Measurements from ENCODE around the gene WDFY4. TPM values are rescaled to one million over a fixed set of nuclear protein-coding genes. Genes with fewer than 3 reads are reported as not detected.

The WDFY4 gene
- total RNA-seq, 1 donor from 2014 or later: not detected

- TF ChIP-seq CTCF (IDR thresholded peaks at IDR 0.05): no peak
- Mint-ChIP-seq H3K36me3 (ENCODE audit: unreplicated experiment) (no peaks in the 10 kb centered on the region), H3K4me3 (ENCODE audit: unreplicated experiment) (no peak overlapping the region), H3K9me3 (ENCODE audit: unreplicated experiment) (peaks cover 5% of the 10 kb centered on the region), H3K4me1 (ENCODE audit: unreplicated experiment) (no peaks in the 10 kb centered on the region), H3K27ac (ENCODE audit: unreplicated experiment) (no peak overlapping the region), H3K27me3 (ENCODE audit: unreplicated experiment) (peaks cover 4% of the 10 kb centered on the region)
- DNase-seq (ENCODE audit: extremely low spot score, unreplicated experiment): no peak
Observed at GRCh38 chr10:49015700-49016099, 331.0 kb downstream of the WDFY4 start.

DNA sequence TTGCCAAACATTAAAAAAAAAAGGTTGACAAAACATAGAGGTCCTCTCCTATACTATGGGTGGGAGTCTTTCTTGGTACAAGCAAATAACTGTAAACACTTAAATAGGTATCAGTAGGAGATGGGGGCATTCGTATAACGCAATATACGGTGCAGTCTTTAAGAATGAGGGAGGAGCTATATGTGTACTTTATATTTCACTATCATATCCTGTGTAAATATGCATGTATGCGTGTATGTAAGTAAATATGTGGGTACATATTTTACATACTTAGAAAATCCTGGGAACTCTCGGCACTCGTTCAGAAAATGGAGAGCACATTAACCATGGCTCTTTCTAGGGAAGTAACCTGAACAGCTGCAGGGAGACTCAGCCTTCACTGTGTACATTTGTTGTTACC, 337.0 kb downstream of the WDFY4 start:
- Mint-ChIP-seq H3K27ac (ENCODE audit: unreplicated experiment) (no peak overlapping the region), H3K36me3 (ENCODE audit: unreplicated experiment) (no peaks in the 10 kb centered on the region), H3K27me3 (ENCODE audit: unreplicated experiment) (peaks cover 4% of the 10 kb centered on the region)

GRCh38 chr10:49023071-49023470, 338.4 kb downstream of the WDFY4 start:
- peaks cover 5% of the 10 kb centered on the region for H3K9me3 Mint-ChIP-seq (ENCODE audit: unreplicated experiment)
- no peak overlapping the region for H3K4me3 Mint-ChIP-seq (ENCODE audit: unreplicated experiment)
- peaks cover 4% of the 10 kb centered on the region for H3K27me3 Mint-ChIP-seq (ENCODE audit: unreplicated experiment)
- no peaks in the 10 kb centered on the region for H3K36me3 Mint-ChIP-seq (ENCODE audit: unreplicated experiment)
- TF ChIP-seq CTCF (IDR thresholded peaks at IDR 0.05): no peak
- no peak overlapping the region for H3K27ac Mint-ChIP-seq (ENCODE audit: unreplicated experiment)
- DNase-seq (ENCODE audit: extremely low spot score, unreplicated experiment): no peak
- H3K4me1 Mint-ChIP-seq (ENCODE audit: unreplicated experiment): no peaks in the 10 kb centered on the region

More for the DNA sequence above, 337.0 kb downstream of the WDFY4 start:
- DNase-seq (ENCODE audit: extremely low spot score, unreplicated experiment): no peak
- peaks cover 5% of the 10 kb centered on the region for H3K9me3 Mint-ChIP-seq (ENCODE audit: unreplicated experiment)
- H3K4me1 Mint-ChIP-seq (ENCODE audit: unreplicated experiment): no peaks in the 10 kb centered on the region
- TF ChIP-seq CTCF (IDR thresholded peaks at IDR 0.05): no peak
- H3K4me3 Mint-ChIP-seq (ENCODE audit: unreplicated experiment): no peak overlapping the region

DNA sequence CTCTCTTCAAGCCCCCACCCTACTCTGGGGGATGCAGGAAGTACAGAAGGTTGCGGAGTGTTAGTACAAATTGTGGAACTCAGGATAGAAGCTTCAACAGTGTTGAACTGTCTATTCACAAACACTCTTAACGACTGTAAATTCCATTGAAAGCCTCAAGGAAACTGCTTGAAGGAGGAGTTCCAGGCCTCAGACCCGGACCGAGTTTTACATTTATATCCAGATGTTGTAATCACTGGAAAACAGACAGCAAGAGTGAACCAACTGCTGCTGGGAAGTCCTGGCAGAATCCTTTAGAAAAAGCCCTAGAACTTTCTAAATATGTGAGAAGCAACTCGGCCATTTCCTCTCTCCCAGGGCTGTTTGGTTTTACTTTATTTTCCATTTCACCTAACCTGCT, 339.1 kb downstream of the WDFY4 start:
- no peak for TF ChIP-seq CTCF (IDR thresholded peaks at IDR 0.05)
- Mint-ChIP-seq H3K4me1 (ENCODE audit: unreplicated experiment) (no peaks in the 10 kb centered on the region), H3K4me3 (ENCODE audit: unreplicated experiment) (no peak overlapping the region), H3K9me3 (ENCODE audit: unreplicated experiment) (peaks cover 5% of the 10 kb centered on the region), H3K36me3 (ENCODE audit: unreplicated experiment) (no peaks in the 10 kb centered on the region), H3K27me3 (ENCODE audit: unreplicated experiment) (peaks cover 4% of the 10 kb centered on the region), H3K27ac (ENCODE audit: unreplicated experiment) (no peak overlapping the region)
- DNase-seq (ENCODE audit: extremely low spot score, unreplicated experiment): no peak

DNA sequence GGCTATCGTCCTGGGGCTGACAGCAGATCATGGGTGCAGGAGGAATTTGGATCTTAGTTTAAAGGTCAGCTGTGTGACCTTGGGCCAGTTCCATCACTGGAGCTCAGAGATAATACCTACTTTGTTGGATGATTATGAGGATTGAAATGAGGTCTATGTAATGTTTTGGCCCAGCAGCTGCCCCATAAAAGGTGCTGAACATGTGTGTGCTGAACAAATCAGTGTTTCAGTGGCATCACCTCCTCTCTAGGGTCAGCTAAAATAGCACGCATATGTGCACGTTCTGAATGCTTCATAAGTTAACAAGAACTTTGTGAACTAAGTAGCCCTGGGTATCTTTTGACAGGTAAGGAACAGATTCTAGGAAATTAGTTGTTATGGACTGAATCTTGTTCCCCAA, 339.8 kb downstream of the WDFY4 start:
- Mint-ChIP-seq H3K27me3 (ENCODE audit: unreplicated experiment) (peaks cover 4% of the 10 kb centered on the region), H3K4me3 (ENCODE audit: unreplicated experiment) (no peak overlapping the region), H3K4me1 (ENCODE audit: unreplicated experiment) (no peaks in the 10 kb centered on the region), H3K9me3 (ENCODE audit: unreplicated experiment) (peaks cover 5% of the 10 kb centered on the region), H3K27ac (ENCODE audit: unreplicated experiment) (no peak overlapping the region), H3K36me3 (ENCODE audit: unreplicated experiment) (no peaks in the 10 kb centered on the region)
- TF ChIP-seq CTCF (IDR thresholded peaks at IDR 0.05): no peak
- no peak for DNase-seq (ENCODE audit: extremely low spot score, unreplicated experiment)
